GM08714 (cell line): Measurements from ENCODE around the gene MYH8.

ENCODE experiments used
- H3K4me3 ChIP-seq: fragments of 200-500 bp; sonication (Bioruptor generic); 2 replicates; pipeline ENCODE4 v1.5.1; 2014; ENCODE audit warnings: mild to moderate bottlenecking, low read length, inconsistent platforms
- ZNF274 ChIP-seq: IDR thresholded peaks from 2 replicates; pipeline ENCODE4 v1.6.1; 2012; ENCODE audit warnings: mild to moderate bottlenecking, low read depth, low read length

Gene MYH8

GRCh38 chr17:10344816-10345215 lies 76.9 kb downstream of the MYH8 start:
- TF ChIP-seq ZNF274: no peak
- no peak overlapping the region for H3K4me3 ChIP-seq
